ENCODE data around the gene CREB3L2. TPM values are rescaled to one million over a fixed set of nuclear protein-coding genes. Genes with fewer than 3 reads are reported as not detected.

CREB3L2 gene
- total and polyA plus RNA-seq, 2 of the 13 experiments (the other 11 are each of a cell fraction or from before 2014, with no cell fraction given) = 22.1 to 41.1 TPM

- TF ChIP-seq ZNF768 (CRISPR knock-in tag; IDR thresholded peaks at IDR 0.05) = no peak
- peak; percentile 71; the same call in 1 of the 2 replicates for TF ChIP-seq BRD4 (CRISPR knock-in tag; IDR thresholded peaks at IDR 0.05)
- TF ChIP-seq, protein P1, sequence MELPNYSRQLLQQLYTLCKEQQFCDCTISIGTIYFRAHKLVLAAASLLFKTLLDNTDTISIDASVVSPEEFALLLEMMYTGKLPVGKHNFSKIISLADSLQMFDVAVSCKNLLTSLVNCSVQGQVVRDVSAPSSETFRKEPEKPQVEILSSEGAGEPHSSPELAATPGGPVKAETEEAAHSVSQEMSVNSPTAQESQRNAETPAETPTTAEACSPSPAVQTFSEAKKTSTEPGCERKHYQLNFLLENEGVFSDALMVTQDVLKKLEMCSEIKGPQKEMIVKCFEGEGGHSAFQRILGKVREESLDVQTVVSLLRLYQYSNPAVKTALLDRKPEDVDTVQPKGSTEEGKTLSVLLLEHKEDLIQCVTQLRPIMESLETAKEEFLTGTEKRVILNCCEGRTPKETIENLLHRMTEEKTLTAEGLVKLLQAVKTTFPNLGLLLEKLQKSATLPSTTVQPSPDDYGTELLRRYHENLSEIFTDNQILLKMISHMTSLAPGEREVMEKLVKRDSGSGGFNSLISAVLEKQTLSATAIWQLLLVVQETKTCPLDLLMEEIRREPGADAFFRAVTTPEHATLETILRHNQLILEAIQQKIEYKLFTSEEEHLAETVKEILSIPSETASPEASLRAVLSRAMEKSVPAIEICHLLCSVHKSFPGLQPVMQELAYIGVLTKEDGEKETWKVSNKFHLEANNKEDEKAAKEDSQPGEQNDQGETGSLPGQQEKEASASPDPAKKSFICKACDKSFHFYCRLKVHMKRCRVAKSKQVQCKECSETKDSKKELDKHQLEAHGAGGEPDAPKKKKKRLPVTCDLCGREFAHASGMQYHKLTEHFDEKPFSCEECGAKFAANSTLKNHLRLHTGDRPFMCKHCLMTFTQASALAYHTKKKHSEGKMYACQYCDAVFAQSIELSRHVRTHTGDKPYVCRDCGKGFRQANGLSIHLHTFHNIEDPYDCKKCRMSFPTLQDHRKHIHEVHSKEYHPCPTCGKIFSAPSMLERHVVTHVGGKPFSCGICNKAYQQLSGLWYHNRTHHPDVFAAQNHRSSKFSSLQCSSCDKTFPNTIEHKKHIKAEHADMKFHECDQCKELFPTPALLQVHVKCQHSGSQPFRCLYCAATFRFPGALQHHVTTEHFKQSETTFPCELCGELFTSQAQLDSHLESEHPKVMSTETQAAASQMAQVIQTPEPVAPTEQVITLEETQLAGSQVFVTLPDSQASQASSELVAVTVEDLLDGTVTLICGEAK (IDR thresholded peaks at IDR 0.05) = no peak
- TF ChIP-seq, protein P1 (CRISPR knock-in tag; IDR thresholded peaks at IDR 0.05) = no peak
- no peak for TF ChIP-seq NFYC (CRISPR knock-in tag; IDR thresholded peaks at IDR 0.05)
- TF ChIP-seq, protein P2, sequence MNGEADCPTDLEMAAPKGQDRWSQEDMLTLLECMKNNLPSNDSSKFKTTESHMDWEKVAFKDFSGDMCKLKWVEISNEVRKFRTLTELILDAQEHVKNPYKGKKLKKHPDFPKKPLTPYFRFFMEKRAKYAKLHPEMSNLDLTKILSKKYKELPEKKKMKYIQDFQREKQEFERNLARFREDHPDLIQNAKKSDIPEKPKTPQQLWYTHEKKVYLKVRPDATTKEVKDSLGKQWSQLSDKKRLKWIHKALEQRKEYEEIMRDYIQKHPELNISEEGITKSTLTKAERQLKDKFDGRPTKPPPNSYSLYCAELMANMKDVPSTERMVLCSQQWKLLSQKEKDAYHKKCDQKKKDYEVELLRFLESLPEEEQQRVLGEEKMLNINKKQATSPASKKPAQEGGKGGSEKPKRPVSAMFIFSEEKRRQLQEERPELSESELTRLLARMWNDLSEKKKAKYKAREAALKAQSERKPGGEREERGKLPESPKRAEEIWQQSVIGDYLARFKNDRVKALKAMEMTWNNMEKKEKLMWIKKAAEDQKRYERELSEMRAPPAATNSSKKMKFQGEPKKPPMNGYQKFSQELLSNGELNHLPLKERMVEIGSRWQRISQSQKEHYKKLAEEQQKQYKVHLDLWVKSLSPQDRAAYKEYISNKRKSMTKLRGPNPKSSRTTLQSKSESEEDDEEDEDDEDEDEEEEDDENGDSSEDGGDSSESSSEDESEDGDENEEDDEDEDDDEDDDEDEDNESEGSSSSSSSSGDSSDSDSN (CRISPR knock-in tag; IDR thresholded peaks at IDR 0.05) = 0 out of 2 replicates have a peak, but pooled peaks have one; percentile 7
- TF ChIP-seq PAWR (CRISPR knock-in tag; IDR thresholded peaks at IDR 0.05; ENCODE audit: borderline replicate concordance) = no peak
- TF ChIP-seq KLF13 (CRISPR knock-in tag; IDR thresholded peaks at IDR 0.05) = no peak
- no peak for TF ChIP-seq CREB1 (IDR thresholded peaks at IDR 0.05)
- TF ChIP-seq CREB1 (CRISPR knock-in tag; IDR thresholded peaks at IDR 0.05) = no peak; the same call in none of the 2 replicates
- TF ChIP-seq TBP (CRISPR knock-in tag; IDR thresholded peaks at IDR 0.05) = no peak
- no peak for TF ChIP-seq ZNF276 (CRISPR knock-in tag; IDR thresholded peaks at IDR 0.05; ENCODE audit: low read depth)
- TF ChIP-seq RNF219 (CRISPR knock-in tag; IDR thresholded peaks at IDR 0.05) = no peak
- TF ChIP-seq KAT7 (CRISPR knock-in tag; IDR thresholded peaks at IDR 0.05; ENCODE audit: borderline replicate concordance) = no peak
These were observed 9.1 kb downstream of the CREB3L2 start (continued) for GRCh38 chr7:137992550-137993394.
